ENCODE measurements around the gene FER.

Gene FER

GRCh38 chr5:108919591-108920326, 172.1 kb downstream of the FER start:
- in situ Hi-C loops (cut with MboI; ENCODE audit: low sequenced_read_pairs, unreplicated experiment), result loop anchor here (25.0 kb wide), 1 partner anchor 543 kb away; no protein-coding TSS in a partner anchor
- peak; percentile 32 for DNase-seq (ENCODE audit: low spot score)
- no peak for TF ChIP-seq CTCF (IDR thresholded peaks at IDR 0.05; ENCODE audit: borderline replicate concordance, control extremely low read depth, extremely low read depth, insufficient read depth, missing control alignments)

GRCh38 chr5:108924457-108924961, 176.8 kb downstream of the FER start:
- in situ Hi-C loops (cut with MboI; ENCODE audit: low sequenced_read_pairs, unreplicated experiment), result loop anchor here (25.0 kb wide), 1 partner anchor 538 kb away; no protein-coding TSS in a partner anchor
- no peak for DNase-seq (ENCODE audit: low spot score)
- no peak for TF ChIP-seq CTCF (IDR thresholded peaks at IDR 0.05; ENCODE audit: borderline replicate concordance, control extremely low read depth, extremely low read depth, insufficient read depth, missing control alignments)

GRCh38 chr5:108925073-108925472, 177.4 kb downstream of the FER start:
- DNase-seq (ENCODE audit: low spot score), result no peak
- in situ Hi-C loops (cut with MboI; ENCODE audit: low sequenced_read_pairs, unreplicated experiment), result no loop called here
- no peak for TF ChIP-seq CTCF (IDR thresholded peaks at IDR 0.05; ENCODE audit: borderline replicate concordance, control extremely low read depth, extremely low read depth, insufficient read depth, missing control alignments)

GRCh38 chr5:108930107-108930506, 182.4 kb downstream of the FER start:
- TF ChIP-seq CTCF (IDR thresholded peaks at IDR 0.05; ENCODE audit: borderline replicate concordance, control extremely low read depth, extremely low read depth, insufficient read depth, missing control alignments), result no peak
- in situ Hi-C loops (cut with MboI; ENCODE audit: low sequenced_read_pairs, unreplicated experiment), result no loop called here
- no peak for DNase-seq (ENCODE audit: low spot score)

- no peak for TF ChIP-seq CTCF (IDR thresholded peaks at IDR 0.05; ENCODE audit: borderline replicate concordance, control extremely low read depth, extremely low read depth, insufficient read depth, missing control alignments)
- DNase-seq (ENCODE audit: low spot score), result no peak
- in situ Hi-C loops (cut with MboI; ENCODE audit: low sequenced_read_pairs, unreplicated experiment), result no loop called here
Observed at GRCh38 chr5:108935611-108936010, 187.9 kb downstream of the FER start.

GRCh38 chr5:108937221-108937620, 189.5 kb downstream of the FER start:
- in situ Hi-C loops (cut with MboI; ENCODE audit: low sequenced_read_pairs, unreplicated experiment), result no loop called here
- DNase-seq (ENCODE audit: low spot score), result no peak
- no peak for TF ChIP-seq CTCF (IDR thresholded peaks at IDR 0.05; ENCODE audit: borderline replicate concordance, control extremely low read depth, extremely low read depth, insufficient read depth, missing control alignments)
